ENCODE measurements around the gene ST6GALNAC5.
"Not testable (repeated sequence)": the region's sequence is repeated elsewhere in the genome, so short reads cannot be mapped to it uniquely, and the experiment has no call there.

ST6GALNAC5 gene

GRCh38 chr1:76866566-76866965 is 714 bp upstream of the ST6GALNAC5 start:
- DNase-seq (ENCODE audit: low read depth in 2 of 2), result no peak

GRCh38 chr1:76868154-76868882 is 1.0 kb downstream of the ST6GALNAC5 start:
- DNase-seq (ENCODE audit: low read depth in 2 of 2), result no peak

- no peak for DNase-seq (ENCODE audit: low read depth in 2 of 2)
Observed at GRCh38 chr1:76868916-76869315, 1.6 kb downstream of the ST6GALNAC5 start.

- DNase-seq (ENCODE audit: low read depth in 2 of 2), result no peak
Observed at GRCh38 chr1:76870037-76870436, 2.8 kb downstream of the ST6GALNAC5 start.

- no peak for DNase-seq (ENCODE audit: low read depth in 2 of 2)
Observed at GRCh38 chr1:76871355-76871974, 4.2 kb downstream of the ST6GALNAC5 start.

- no peak for DNase-seq (ENCODE audit: low read depth in 2 of 2)
Observed at GRCh38 chr1:76872944-76873343, 5.7 kb downstream of the ST6GALNAC5 start.

GRCh38 chr1:76876655-76877395 is 9.5 kb downstream of the ST6GALNAC5 start:
- no peak for DNase-seq (ENCODE audit: low read depth in 2 of 2)

- not testable (repeated sequence) for DNase-seq (ENCODE audit: low read depth in 2 of 2)
Observed at GRCh38 chr1:76879014-76879413, 11.7 kb downstream of the ST6GALNAC5 start.

GRCh38 chr1:76881762-76882161 is 14.5 kb downstream of the ST6GALNAC5 start:
- DNase-seq (ENCODE audit: low read depth in 2 of 2), result no peak

GRCh38 chr1:76891931-76892622 is 24.8 kb downstream of the ST6GALNAC5 start:
- DNase-seq (ENCODE audit: low read depth in 2 of 2), result no peak

GRCh38 chr1:76892675-76893074 is 25.4 kb downstream of the ST6GALNAC5 start:
- no peak for DNase-seq (ENCODE audit: low read depth in 2 of 2)

GRCh38 chr1:76901158-76901767 is 34.0 kb downstream of the ST6GALNAC5 start:
- no peak for DNase-seq (ENCODE audit: low read depth in 2 of 2)

- no peak for DNase-seq (ENCODE audit: low read depth in 2 of 2)
Observed at GRCh38 chr1:76905876-76906595, 38.8 kb downstream of the ST6GALNAC5 start.

- no peak for DNase-seq (ENCODE audit: low read depth in 2 of 2)
Observed at GRCh38 chr1:76909311-76909710, 42.0 kb downstream of the ST6GALNAC5 start.

GRCh38 chr1:76919085-76919484 is 51.8 kb downstream of the ST6GALNAC5 start:
- no peak for DNase-seq (ENCODE audit: low read depth in 2 of 2)

GRCh38 chr1:76921590-76921989 is 54.3 kb downstream of the ST6GALNAC5 start:
- no peak for DNase-seq (ENCODE audit: low read depth in 2 of 2)

GRCh38 chr1:76925825-76926224 is 58.5 kb downstream of the ST6GALNAC5 start:
- no peak for DNase-seq (ENCODE audit: low read depth in 2 of 2)

GRCh38 chr1:76928522-76928921 is 61.2 kb downstream of the ST6GALNAC5 start:
- no peak for DNase-seq (ENCODE audit: low read depth in 2 of 2)

- DNase-seq (ENCODE audit: low read depth in 2 of 2), result no peak
Observed at GRCh38 chr1:76929136-76929535, 61.9 kb downstream of the ST6GALNAC5 start.

GRCh38 chr1:76933847-76934815 is 66.9 kb downstream of the ST6GALNAC5 start:
- DNase-seq (ENCODE audit: low read depth in 2 of 2), result no peak

All from stimulated activated CD8-positive, alpha-beta memory T cell treated with anti-CD3 and anti-CD28 coated beads, Interleukin-2, amount 100 ng/mL, for 1 hour (primary cell).